ENCODE measurements around the gene MAU2.

MAU2 gene

DNA sequence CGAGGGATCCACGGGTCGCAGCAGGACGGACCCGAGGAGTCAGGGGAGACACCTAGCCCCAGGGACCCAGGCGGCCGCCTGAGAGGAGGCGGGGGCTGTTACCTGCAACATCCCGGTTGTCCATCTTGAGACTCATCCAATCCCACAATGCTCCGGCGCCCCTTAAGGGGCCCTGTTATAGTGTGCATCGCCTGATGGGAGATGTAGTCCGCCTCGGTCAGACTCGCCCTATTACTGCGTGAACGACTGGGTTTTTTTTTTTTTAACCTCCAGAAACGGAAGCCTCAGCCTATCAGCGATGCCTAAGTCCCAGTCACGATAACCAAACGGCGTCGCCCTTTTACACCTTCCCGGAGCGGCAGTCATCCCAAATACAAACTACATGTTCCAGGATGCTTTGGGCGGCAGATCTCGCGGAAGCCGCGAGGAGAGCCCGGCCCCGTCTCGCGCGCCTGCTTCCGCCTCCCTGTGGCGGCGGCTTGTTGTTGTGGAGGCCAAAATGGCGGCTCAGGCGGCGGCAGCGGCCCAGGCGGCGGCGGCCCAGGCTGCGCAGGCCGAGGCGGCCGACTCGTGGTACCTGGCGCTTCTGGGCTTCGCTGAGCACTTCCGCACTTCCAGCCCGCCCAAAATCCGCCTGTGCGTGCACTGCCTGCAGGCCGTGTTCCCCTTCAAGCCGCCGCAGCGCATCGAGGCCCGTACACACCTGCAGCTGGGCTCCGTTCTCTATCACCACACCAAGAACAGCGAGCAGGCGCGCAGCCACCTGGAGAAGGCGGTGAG is at the start of gene MAU2, which contains the start of gene SUGP1:
TSS of gene MAU2 (plus strand) at position 469 of the 780 bp plus-strand sequence. CDS start at position 500, 31 bp downstream.
TSS of gene SUGP1 (minus strand) at position 149 of the 780 bp plus-strand sequence. CDS start at position 136, 13 bp downstream.
- peak; percentile 87 for DNase-seq

- no peak for DNase-seq
These were observed 48.6 kb upstream of the MAU2 start for GRCh38 chr19:19271828-19272599.

- DNase-seq: no peak
These were observed 46.5 kb upstream of the MAU2 start for GRCh38 chr19:19274146-19274545.

GRCh38 chr19:19274716-19275565 is 45.7 kb upstream of the MAU2 start:
- no peak for DNase-seq

- no peak for DNase-seq
These were observed 44.2 kb upstream of the MAU2 start for GRCh38 chr19:19276386-19276785.

GRCh38 chr19:19276851-19277250 is 43.8 kb upstream of the MAU2 start:
- DNase-seq: no peak

- no peak for DNase-seq
These were observed 42.3 kb upstream of the MAU2 start for GRCh38 chr19:19278315-19278714.

GRCh38 chr19:19279062-19279612 is 41.5 kb upstream of the MAU2 start:
- DNase-seq: no peak

- no peak for DNase-seq
These were observed 40.8 kb upstream of the MAU2 start for GRCh38 chr19:19279853-19280252.

- no peak for DNase-seq
These were observed 40.1 kb upstream of the MAU2 start for GRCh38 chr19:19280561-19280960.

- no peak for DNase-seq
These were observed 34.9 kb upstream of the MAU2 start for GRCh38 chr19:19285686-19286085.

DNA sequence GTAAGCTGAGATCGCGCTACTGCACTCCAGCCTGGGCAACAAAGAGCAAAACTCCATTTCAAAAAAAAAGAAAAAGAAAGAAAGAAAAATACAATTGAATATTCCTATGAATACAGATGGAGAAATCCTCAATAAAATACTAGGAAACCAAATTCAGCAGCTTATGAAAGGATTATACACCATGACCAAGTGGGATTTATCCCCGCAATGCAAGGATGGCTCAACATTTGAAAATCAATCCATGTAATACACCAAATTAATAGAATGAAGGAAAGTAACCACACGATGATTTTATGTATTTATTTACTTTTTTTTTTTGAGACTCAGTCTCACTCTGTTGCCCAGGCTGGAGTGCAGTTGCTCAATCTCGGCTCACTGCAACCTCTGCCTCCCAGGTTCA is 28.0 kb upstream of the MAU2 start:
- DNase-seq: no peak

DNA sequence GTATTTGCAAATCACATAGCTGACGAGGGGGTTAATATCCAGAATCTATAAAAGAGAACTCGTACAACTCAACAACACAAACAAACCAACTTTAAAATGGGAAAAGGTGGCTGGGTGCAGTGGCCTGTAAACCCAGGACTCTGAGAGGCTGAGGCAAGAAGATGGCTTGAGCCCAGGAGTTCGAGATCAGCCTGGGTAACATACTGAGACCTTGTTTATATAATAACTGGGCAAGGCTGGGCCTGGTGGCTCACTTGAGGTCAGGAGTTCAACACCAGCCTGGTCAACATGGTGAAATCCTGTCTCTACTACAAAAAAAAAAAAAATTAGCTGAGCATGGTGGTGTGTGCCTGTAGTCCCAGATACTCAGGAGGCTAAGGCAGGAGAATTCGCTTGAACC is 25.7 kb upstream of the MAU2 start:
- DNase-seq: no peak

- no peak for DNase-seq
These were observed 23.5 kb upstream of the MAU2 start for GRCh38 chr19:19296953-19297689.

- no peak for DNase-seq
These were observed 22.9 kb upstream of the MAU2 start for GRCh38 chr19:19297759-19298158.

DNA sequence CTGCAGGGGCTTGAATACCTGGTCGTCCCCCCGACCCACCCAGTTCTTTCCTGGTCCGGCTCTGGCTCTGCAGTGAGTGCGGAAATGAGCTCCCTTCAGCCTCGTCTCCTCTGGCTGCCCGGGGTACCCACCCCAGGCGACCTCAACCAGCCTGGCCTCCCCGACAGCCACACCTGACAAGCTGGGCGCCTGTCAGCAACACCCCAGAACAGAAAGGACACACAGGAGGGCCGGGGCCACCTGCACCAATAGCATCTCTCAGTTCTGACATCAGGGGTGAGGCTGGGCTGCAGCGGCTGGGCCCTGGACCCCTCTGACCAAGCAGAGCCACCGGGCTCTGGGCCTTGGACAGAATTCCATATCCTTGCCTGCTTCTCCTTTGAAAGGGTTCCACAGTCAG is 20.0 kb upstream of the MAU2 start:
- DNase-seq: no peak

DNA sequence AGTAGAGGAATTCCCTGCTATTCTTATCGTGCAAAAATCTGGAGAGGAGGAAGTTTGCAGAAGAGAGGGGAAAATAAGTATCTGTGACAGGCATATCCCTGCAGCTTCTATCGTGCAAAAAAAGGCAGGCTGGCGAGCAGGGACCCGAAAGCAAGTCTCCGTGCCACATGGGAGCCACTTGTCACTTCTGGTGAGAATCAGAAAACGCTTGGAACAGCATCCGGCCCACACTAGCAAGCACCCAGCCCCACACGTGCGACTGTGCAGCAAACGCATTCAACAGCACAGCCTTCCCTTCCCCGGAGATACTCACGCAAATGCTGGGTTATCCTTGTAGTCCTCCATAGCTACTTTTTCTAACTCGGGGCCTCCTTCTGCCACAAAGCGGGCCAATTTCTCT is 17.2 kb upstream of the MAU2 start:
- DNase-seq: no peak

- no peak for DNase-seq
These were observed 16.3 kb upstream of the MAU2 start for GRCh38 chr19:19304186-19304965.

- DNase-seq: no peak
These were observed 15.6 kb upstream of the MAU2 start for GRCh38 chr19:19305066-19305465.

DNA sequence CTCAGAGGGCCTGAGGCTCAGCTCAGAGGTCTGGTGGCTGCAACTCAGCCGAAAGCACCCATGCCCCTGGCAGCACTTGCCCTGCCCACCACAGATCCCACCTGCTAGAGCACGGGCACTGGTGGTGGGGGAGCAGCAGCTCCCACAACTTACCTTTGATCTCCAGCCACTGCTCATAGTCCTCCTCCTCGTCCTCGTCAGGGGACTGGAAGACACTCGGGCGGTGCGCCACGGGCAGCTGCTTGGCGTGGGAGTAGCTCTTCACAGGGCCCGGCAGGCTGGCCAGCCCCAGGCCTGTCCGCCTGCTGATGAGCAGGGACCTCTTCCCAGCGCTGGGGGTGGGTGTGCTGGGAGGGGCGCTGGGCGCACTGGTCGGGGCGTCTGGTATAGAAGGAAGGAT is 14.9 kb upstream of the MAU2 start:
- no peak for DNase-seq

- DNase-seq: no peak
These were observed 14.4 kb upstream of the MAU2 start for GRCh38 chr19:19306191-19306590.
